HCT116 (cell line): ENCODE results near the gene STK32C.
"Not testable (repeated sequence)": the region's sequence is repeated elsewhere in the genome, so short reads cannot be mapped to it uniquely, and the experiment has no call there.

Source experiments
- EZH2phosphoT487 ChIP-seq: fragments of 200-600 bp; IDR thresholded peaks from 2 replicates; pipeline ENCODE4 v1.6.1; 2018; ENCODE audit warnings: antibody characterized with exemption, borderline replicate concordance
- JUND ChIP-seq: IDR thresholded peaks from 2 replicates; pipeline ENCODE4 v1.6.1; 2012
- SP1 ChIP-seq: IDR thresholded peaks from 2 replicates; pipeline ENCODE4 v1.6.1; 2012; ENCODE audit warnings: low read depth
- TCF7L2 ChIP-seq: IDR thresholded peaks from 2 replicates; pipeline ENCODE4 v1.7.0; 2011; ENCODE audit warnings: borderline replicate concordance, inconsistent platforms; ENCODE audit not compliant: insufficient read depth, insufficient read length; ENCODE audit errors: extremely low read depth
- TF ChIP-seq, protein P1 (sequence below), 3 experiments: fragments of 200-600 bp in 1 of 3; sonication (generic) in 1 of 3; IDR thresholded peaks in 2 of 3; conservative IDR thresholded peaks in 1 of 3; 2 replicates each; pipeline ENCODE4 v1.5.1; 2012 to 2017; ENCODE audit warnings: low read depth in 2 of 3, low read length in 2 of 3, antibody characterized with exemption in 1 of 3, borderline replicate concordance in 1 of 3, control low read depth in 1 of 3, mild to moderate bottlenecking in 1 of 3, mixed read lengths in 1 of 3, mixed run types in 1 of 3, moderate library complexity in 1 of 3; ENCODE audit not compliant: insufficient read depth in 1 of 3

DNA sequence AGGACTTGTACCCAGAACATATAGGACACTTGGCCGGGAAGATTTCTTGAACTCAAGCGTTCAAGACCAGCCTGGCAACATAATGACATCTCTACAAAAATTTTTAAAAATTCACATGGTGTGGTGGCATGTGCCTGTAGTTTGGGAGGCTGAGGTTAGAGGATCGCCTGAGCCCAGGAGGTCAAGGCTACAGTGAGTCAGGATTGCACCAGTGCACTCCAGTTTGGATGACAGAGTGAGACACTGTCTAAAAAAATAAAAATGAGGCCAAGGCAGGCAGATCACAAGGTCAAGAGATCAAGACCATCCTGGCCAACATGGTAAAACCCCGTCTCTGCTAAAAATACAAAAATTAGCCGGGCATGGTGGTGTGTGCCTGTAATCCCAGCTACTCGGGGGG, 9.7 kb upstream of the STK32C start:
- TF ChIP-seq, protein P1, sequence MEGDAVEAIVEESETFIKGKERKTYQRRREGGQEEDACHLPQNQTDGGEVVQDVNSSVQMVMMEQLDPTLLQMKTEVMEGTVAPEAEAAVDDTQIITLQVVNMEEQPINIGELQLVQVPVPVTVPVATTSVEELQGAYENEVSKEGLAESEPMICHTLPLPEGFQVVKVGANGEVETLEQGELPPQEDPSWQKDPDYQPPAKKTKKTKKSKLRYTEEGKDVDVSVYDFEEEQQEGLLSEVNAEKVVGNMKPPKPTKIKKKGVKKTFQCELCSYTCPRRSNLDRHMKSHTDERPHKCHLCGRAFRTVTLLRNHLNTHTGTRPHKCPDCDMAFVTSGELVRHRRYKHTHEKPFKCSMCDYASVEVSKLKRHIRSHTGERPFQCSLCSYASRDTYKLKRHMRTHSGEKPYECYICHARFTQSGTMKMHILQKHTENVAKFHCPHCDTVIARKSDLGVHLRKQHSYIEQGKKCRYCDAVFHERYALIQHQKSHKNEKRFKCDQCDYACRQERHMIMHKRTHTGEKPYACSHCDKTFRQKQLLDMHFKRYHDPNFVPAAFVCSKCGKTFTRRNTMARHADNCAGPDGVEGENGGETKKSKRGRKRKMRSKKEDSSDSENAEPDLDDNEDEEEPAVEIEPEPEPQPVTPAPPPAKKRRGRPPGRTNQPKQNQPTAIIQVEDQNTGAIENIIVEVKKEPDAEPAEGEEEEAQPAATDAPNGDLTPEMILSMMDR (IDR thresholded peaks at IDR 0.05 in 2 of 3, conservative IDR thresholded peaks at IDR 0.05 in 1 of 3; ENCODE audit: borderline replicate concordance in 1 of 3, insufficient read depth in 1 of 3, low read depth in 2 of 3, low read length in 2 of 3) = not testable (repeated sequence)
- TF ChIP-seq EZH2phosphoT487, TCF7L2, SP1, JUND: not testable (repeated sequence)
